Adrenal gland (tissue), 5 donors: Measurements from ENCODE around the gene PTPRJ.

Experiments used
- CTCF ChIP-seq, 6 experiments: fragments of 450-650 bp in 4 of 6; fragments of 200-600 bp in 2 of 6; sonication (generic) in 1 of 6; IDR thresholded peaks; 1 replicate in 5 of 6; 2 replicates in 1 of 6; pipeline versions ENCODE4 v1.5.1 to v1.8.0; 2016 to 2021; ENCODE audit warnings: antibody characterized with exemption in 6 of 6, mild to moderate bottlenecking in 2 of 6, moderate library complexity in 1 of 6
- POLR2A ChIP-seq, 2 donors: fragments of 450-650 bp; IDR thresholded peaks; one replicate each; pipeline ENCODE4 v1.6.1; 2017; ENCODE audit warnings: antibody characterized with exemption in 2 of 2, mild to moderate bottlenecking in 2 of 2, moderate library complexity in 1 of 2
- donor health status: DM: no; HTN: no; CAD: no.

GRCh38 chr11:48064306-48064705 is 83.9 kb downstream of the PTPRJ start:
- TF ChIP-seq CTCF (IDR thresholded peaks at IDR 0.05), result no peak
- no peak for TF ChIP-seq POLR2A (IDR thresholded peaks at IDR 0.05)
